ENCODE data around the gene MBP.

Gene MBP

DNA sequence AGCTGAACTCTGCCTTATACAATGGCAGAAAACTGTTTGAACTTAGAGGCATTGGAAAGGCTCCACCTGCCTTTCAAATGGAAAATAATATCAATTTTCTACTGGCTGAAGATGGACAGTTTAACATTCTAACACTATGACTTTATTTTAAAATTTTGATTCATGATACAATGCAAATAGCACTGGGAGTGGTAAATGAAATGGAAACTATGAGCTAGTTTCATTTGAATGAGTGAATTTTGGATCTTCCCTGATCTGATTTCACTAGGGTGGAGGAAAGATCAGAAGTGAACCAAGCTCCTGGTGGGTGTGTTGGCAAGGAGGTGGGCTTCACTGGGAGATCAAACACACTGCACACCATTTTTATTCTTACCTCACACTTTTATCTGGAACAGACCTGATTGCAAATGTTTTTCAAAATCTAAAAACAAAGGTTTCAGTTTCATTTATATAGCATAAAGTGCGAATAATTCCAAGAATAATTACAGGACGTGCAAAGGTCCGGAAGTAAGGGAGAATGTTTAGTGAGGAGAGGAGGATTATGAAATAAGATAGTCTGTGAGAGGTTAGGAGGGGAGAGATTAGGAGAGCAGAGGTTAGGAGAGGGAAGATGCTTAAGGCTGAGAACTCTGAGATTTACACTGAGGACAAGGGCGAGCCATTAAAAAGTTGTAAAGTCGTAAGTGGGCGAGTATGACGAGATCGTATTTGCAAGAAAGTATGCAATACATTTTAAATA, 18.6 kb upstream of the MBP start:
- no peaks in the 10 kb centered on the region for H3K4me1 ChIP-seq (ENCODE audit: low read depth, poor library complexity, severe bottlenecking)
- no peak overlapping the region for H3K9ac ChIP-seq
- H3K4me2 ChIP-seq, result no peak overlapping the region
- no peaks in the 10 kb centered on the region for H3K27me3 ChIP-seq (ENCODE audit: insufficient read depth, low read depth)
- no peak overlapping the region for H3K27ac ChIP-seq
- TF ChIP-seq, protein P1, sequence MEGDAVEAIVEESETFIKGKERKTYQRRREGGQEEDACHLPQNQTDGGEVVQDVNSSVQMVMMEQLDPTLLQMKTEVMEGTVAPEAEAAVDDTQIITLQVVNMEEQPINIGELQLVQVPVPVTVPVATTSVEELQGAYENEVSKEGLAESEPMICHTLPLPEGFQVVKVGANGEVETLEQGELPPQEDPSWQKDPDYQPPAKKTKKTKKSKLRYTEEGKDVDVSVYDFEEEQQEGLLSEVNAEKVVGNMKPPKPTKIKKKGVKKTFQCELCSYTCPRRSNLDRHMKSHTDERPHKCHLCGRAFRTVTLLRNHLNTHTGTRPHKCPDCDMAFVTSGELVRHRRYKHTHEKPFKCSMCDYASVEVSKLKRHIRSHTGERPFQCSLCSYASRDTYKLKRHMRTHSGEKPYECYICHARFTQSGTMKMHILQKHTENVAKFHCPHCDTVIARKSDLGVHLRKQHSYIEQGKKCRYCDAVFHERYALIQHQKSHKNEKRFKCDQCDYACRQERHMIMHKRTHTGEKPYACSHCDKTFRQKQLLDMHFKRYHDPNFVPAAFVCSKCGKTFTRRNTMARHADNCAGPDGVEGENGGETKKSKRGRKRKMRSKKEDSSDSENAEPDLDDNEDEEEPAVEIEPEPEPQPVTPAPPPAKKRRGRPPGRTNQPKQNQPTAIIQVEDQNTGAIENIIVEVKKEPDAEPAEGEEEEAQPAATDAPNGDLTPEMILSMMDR (conservative IDR thresholded peaks at IDR 0.05; ENCODE audit: low read depth, low read length), result no peak
- no peak overlapping the region for H2AFZ ChIP-seq (ENCODE audit: low read depth)
- H4K20me1 ChIP-seq (ENCODE audit: insufficient read depth), result no peaks in the 10 kb centered on the region
- no peak overlapping the region for H3K4me3 ChIP-seq (IDR thresholded peaks at IDR 0.05; ENCODE audit: insufficient read depth, low read depth, low read length)
- no peaks in the 10 kb centered on the region for H3K79me2 ChIP-seq (ENCODE audit: insufficient read depth, low read depth)
- no peaks in the 10 kb centered on the region for H3K36me3 ChIP-seq (ENCODE audit: insufficient read depth)

DNA sequence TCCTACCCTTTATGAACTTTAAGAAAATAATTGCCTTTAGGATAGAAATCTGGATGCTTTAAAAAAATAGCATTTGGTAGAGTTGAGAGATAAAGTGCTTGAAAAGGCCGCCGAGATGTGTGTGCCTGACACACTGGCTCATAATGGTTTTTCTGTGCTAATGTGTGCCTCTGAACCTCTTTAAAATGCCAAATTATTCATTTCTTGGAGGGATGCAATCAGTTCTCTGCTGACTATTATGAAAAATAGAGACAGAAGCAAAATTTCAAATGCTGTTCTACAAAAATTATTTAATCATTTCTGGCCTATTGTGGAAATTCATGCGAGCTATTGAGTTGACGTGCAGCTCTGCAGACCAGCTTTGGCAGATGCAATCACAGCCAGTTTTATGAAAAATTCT, 18.0 kb upstream of the MBP start:
- Histone ChIP-seq H4K20me1 (ENCODE audit: insufficient read depth) (no peaks in the 10 kb centered on the region), H3K4me3 (IDR thresholded peaks at IDR 0.05; ENCODE audit: insufficient read depth, low read depth, low read length) (no peak overlapping the region), H3K9ac (no peak overlapping the region), H3K36me3 (ENCODE audit: insufficient read depth) (no peaks in the 10 kb centered on the region), H3K4me1 (ENCODE audit: low read depth, poor library complexity, severe bottlenecking) (no peaks in the 10 kb centered on the region), H3K27me3 (ENCODE audit: insufficient read depth, low read depth) (no peaks in the 10 kb centered on the region), H3K79me2 (ENCODE audit: insufficient read depth, low read depth) (no peaks in the 10 kb centered on the region), H3K27ac (no peak overlapping the region), H3K4me2 (no peak overlapping the region), H2AFZ (ENCODE audit: low read depth) (no peak overlapping the region)
- TF ChIP-seq, protein P1 (conservative IDR thresholded peaks at IDR 0.05; ENCODE audit: low read depth, low read length), result no peak

DNA sequence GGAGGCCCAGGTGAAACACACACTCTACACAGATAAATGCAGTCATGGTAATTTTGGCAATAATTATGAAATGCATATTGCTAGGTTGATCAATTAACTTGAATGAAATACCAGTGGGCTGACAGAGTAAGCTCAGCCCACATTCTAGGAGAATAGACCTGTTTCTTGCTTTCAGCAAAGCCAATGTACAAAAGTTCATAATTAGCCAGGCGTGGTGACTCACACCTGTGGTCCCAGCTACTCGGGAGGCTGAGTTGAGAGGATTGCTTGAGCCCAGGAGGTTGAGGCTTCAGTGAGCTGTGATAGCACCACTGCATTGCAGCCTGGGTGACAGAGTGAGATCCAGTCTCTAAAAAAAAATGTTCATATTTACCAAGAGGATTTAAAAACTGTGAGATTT, 15.7 kb upstream of the MBP start:
- H4K20me1 ChIP-seq (ENCODE audit: insufficient read depth), result no peaks in the 10 kb centered on the region
- no peak overlapping the region for H3K4me3 ChIP-seq (IDR thresholded peaks at IDR 0.05; ENCODE audit: insufficient read depth, low read depth, low read length)
- H3K27ac ChIP-seq, result no peak overlapping the region
- no peak overlapping the region for H2AFZ ChIP-seq (ENCODE audit: low read depth)
- no peaks in the 10 kb centered on the region for H3K4me1 ChIP-seq (ENCODE audit: low read depth, poor library complexity, severe bottlenecking)
- H3K4me2 ChIP-seq, result no peak overlapping the region
- H3K9ac ChIP-seq, result no peak overlapping the region
- H3K79me2 ChIP-seq (ENCODE audit: insufficient read depth, low read depth), result no peaks in the 10 kb centered on the region
- H3K27me3 ChIP-seq (ENCODE audit: insufficient read depth, low read depth), result no peaks in the 10 kb centered on the region
- TF ChIP-seq, protein P1 (conservative IDR thresholded peaks at IDR 0.05; ENCODE audit: low read depth, low read length), result no peak
- no peaks in the 10 kb centered on the region for H3K36me3 ChIP-seq (ENCODE audit: insufficient read depth)

DNA sequence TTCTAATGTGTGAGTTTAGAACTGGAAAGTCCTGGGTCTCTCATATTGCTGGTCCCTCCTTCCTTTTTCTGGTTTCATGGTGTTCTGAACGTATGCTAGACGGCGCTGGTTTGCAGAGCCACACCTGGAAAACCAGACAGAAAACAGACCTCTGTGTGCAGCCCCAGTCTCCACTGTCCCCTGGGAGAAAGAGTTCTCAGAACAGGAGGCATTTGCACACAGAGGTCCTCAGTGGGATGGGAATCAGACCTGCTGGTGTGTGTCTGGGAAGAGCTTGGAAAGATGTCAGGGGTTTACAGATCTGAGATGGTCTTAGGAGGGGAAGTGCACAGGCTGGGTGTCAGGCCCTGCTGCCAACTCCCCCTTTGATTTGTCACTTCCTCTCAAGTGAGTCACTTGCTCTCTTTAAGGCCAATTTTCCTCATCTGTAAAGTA, 14.9 kb upstream of the MBP start:
- Histone ChIP-seq H3K79me2 (ENCODE audit: insufficient read depth, low read depth) (no peaks in the 10 kb centered on the region), H4K20me1 (ENCODE audit: insufficient read depth) (no peaks in the 10 kb centered on the region), H3K27ac (no peak overlapping the region), H3K4me3 (IDR thresholded peaks at IDR 0.05; ENCODE audit: insufficient read depth, low read depth, low read length) (no peak overlapping the region), H2AFZ (ENCODE audit: low read depth) (no peak overlapping the region), H3K9ac (no peak overlapping the region), H3K4me2 (no peak overlapping the region), H3K27me3 (ENCODE audit: insufficient read depth, low read depth) (no peaks in the 10 kb centered on the region), H3K36me3 (ENCODE audit: insufficient read depth) (no peaks in the 10 kb centered on the region), H3K4me1 (ENCODE audit: low read depth, poor library complexity, severe bottlenecking) (no peaks in the 10 kb centered on the region)
- TF ChIP-seq, protein P1 (conservative IDR thresholded peaks at IDR 0.05; ENCODE audit: low read depth, low read length), result no peak
